ENCODE data around the gene VPS35. TPM values are rescaled to one million over a fixed set of nuclear protein-coding genes. Genes with fewer than 3 reads are reported as not detected.
"Not testable (repeated sequence)": the region's sequence is repeated elsewhere in the genome, so short reads cannot be mapped to it uniquely, and the experiment has no call there.

VPS35 gene
- total RNA-seq, 6 experiments from 2014 or later: 86.6 to 113 (median 100) TPM

DNA sequence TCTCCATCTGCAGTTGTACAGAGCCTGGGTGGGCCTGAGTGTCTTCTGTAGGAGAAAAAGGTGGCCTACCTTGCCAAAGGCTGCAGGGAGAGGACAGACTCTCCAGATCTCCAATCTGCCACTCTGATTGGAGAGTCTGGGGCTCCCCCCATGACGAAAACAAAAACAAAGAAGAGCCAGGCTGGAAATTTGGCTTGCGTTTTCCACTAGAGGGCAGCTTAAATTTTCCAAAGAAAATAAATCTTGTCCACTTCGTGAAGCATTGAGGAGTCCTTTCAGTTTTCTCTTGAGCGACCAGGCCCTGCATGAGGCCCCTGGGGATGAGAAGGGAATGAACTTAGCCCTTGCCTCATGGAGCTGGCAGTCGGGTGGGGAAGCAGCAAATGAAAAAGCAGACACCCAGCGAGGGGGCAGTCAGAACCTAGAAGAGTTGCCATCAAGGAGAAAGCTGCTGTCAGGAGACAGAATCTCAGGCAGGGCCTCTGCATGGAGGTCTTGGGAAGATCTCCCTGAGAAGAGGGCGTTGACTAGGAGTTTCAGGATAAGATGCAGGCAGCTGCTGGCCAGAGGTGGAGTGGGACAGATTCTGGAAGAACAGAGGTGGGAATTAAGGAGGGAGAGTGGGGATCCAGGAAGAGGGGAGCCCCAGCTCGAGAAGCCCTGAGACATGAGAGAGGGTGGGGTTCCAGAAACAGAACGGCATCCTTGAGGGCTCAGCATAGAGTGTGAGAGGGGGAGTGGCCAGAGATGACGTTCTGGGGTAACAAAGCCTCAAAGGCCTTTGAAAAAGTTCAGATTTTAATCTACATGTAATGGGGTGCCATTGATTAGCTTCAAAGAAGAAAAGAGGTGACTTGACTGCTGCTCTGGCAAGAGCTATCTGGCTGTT lies 59.4 kb downstream of the VPS35 start:
- Mint-ChIP-seq H3K4me3 (peak overlapping the region; percentile 84), H3K4me1 (ENCODE audit: low read depth) (peaks cover 23% of the 10 kb centered on the region), H3K27ac (peak overlapping the region; percentile 89), H3K27me3 (ENCODE audit: insufficient read depth) (peaks cover 7% of the 10 kb centered on the region), H3K9me3 (no peaks in the 10 kb centered on the region), H3K36me3 (ENCODE audit: low read depth) (no peaks in the 10 kb centered on the region)
- TF ChIP-seq, protein P1, sequence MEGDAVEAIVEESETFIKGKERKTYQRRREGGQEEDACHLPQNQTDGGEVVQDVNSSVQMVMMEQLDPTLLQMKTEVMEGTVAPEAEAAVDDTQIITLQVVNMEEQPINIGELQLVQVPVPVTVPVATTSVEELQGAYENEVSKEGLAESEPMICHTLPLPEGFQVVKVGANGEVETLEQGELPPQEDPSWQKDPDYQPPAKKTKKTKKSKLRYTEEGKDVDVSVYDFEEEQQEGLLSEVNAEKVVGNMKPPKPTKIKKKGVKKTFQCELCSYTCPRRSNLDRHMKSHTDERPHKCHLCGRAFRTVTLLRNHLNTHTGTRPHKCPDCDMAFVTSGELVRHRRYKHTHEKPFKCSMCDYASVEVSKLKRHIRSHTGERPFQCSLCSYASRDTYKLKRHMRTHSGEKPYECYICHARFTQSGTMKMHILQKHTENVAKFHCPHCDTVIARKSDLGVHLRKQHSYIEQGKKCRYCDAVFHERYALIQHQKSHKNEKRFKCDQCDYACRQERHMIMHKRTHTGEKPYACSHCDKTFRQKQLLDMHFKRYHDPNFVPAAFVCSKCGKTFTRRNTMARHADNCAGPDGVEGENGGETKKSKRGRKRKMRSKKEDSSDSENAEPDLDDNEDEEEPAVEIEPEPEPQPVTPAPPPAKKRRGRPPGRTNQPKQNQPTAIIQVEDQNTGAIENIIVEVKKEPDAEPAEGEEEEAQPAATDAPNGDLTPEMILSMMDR (IDR thresholded peaks at IDR 0.05): peak; percentile 78
- peak; percentile 74 for DNase-seq

DNA sequence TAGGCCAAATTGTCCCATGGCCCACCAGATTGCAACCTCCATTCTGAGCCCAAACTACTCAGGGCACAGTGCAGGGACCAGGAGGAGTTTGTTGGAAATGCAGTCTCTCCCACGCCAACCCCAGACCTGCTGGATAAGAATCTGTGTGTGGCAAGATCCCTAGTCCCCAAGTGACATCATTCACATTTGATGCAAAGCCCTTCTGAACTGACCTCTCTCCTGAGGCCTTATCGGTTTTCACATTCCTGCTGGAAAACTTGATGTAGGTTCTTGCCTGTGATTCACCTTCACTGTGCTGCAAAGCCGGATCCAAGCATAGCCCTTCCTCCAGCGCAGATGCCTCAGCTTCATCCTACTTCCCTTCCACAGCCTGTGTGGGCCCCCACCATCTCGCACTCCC lies 61.2 kb downstream of the VPS35 start:
- no peak for DNase-seq
- Mint-ChIP-seq H3K4me1 (ENCODE audit: low read depth) (peaks cover 24% of the 10 kb centered on the region), H3K27ac (no peak overlapping the region), H3K36me3 (ENCODE audit: low read depth) (no peaks in the 10 kb centered on the region), H3K9me3 (no peaks in the 10 kb centered on the region), H3K4me3 (no peak overlapping the region), H3K27me3 (ENCODE audit: insufficient read depth) (peaks cover 7% of the 10 kb centered on the region)
- TF ChIP-seq, protein P1 (IDR thresholded peaks at IDR 0.05): no peak

DNA sequence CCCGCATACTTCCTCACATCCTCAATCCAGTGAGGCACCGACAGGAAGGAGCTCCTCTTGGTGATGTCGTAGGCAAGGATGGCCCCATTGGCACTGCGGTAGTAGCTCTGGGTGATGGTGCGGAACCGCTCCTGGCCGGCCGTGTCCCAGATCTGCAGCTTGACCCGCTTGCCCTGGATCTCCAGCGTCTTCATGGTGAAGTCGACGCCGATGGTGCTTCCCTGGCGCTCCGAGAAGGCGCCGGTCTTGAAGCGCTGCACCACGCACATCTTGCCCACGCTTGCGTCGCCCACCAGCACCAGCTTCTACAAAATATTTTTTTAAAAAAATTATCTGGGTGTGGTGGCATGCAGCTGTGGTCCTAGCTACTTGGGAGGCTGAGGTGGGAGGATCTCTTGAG lies 62.3 kb downstream of the VPS35 start:
- H3K4me1 Mint-ChIP-seq (ENCODE audit: low read depth): peaks cover 27% of the 10 kb centered on the region
- DNase-seq; H3K27me3 Mint-ChIP-seq (ENCODE audit: insufficient read depth); H3K36me3 Mint-ChIP-seq (ENCODE audit: low read depth); H3K4me3 Mint-ChIP-seq; H3K9me3 Mint-ChIP-seq; H3K27ac Mint-ChIP-seq: not testable (repeated sequence)

DNA sequence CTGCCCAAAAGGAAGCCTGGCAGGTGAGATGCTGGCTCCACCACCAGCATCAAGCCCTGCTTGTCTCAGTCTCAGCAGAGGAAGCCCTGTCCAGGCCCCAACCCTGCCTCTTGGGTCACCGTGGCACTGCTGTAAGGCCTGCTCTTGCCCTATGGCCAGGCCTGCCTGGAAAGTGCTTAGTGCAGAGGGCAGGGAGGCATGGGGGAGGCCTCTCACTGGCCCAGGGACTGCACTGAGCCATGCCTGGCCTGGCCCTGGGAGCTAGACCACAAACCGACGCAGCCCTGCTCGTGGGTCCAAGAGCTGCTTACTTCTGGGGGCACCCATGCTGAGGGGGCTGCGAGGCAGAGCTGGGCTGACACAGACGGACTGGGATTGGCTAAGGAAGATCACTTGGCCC lies 64.1 kb downstream of the VPS35 start:
- not testable (repeated sequence) for DNase-seq; H3K27me3 Mint-ChIP-seq (ENCODE audit: insufficient read depth); H3K27ac Mint-ChIP-seq; H3K9me3 Mint-ChIP-seq; H3K4me3 Mint-ChIP-seq; H3K36me3 Mint-ChIP-seq (ENCODE audit: low read depth)
- H3K4me1 Mint-ChIP-seq (ENCODE audit: low read depth): peaks cover 36% of the 10 kb centered on the region

DNA sequence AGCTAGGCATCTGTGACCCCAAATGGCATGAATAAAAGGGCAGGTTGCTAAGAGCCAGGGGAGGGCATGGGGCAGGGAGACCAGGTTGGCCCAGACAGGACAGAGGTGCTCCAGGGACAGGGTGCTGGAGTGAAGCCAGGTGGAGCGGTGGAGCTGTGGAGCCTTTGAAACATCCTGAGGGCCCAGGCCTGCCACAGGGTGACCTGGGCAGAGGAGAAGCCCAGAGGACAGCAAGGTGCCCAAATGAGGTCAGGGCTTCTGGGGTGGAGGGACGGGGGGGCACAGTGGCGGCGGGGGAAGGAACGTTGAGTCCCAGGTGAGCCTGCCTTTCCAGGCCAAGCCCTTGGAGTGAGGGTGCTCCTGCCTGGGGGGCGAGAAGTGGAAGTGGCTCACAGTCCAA lies 65.3 kb downstream of the VPS35 start:
- not testable (repeated sequence) for DNase-seq; H3K9me3 Mint-ChIP-seq; H3K27ac Mint-ChIP-seq; H3K4me3 Mint-ChIP-seq; H3K36me3 Mint-ChIP-seq (ENCODE audit: low read depth); H3K27me3 Mint-ChIP-seq (ENCODE audit: insufficient read depth)
- peaks cover 33% of the 10 kb centered on the region for H3K4me1 Mint-ChIP-seq (ENCODE audit: low read depth)

DNA sequence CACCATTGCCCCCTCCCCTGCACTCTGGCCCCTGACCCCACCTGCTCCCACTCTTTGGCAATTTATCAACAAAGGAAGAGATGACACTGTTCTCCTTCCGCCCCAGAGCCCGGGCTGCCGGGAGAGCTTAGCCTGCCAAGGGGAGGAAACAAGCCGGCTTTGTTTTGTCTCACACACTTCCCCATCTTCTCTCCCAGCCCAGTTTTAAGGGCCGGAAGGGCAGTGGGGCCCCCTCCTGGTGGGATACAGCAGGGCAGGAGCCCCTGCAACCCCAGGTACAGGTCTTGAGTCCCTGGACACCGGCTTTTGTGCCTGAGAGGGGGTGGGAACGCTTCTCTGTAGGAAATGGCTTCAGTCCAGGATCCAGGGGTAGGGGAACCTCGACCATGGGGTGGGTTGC lies 65.7 kb downstream of the VPS35 start:
- H3K9me3 Mint-ChIP-seq; H3K4me3 Mint-ChIP-seq; H3K36me3 Mint-ChIP-seq (ENCODE audit: low read depth); H3K27ac Mint-ChIP-seq; DNase-seq; H3K27me3 Mint-ChIP-seq (ENCODE audit: insufficient read depth): not testable (repeated sequence)
- H3K4me1 Mint-ChIP-seq (ENCODE audit: low read depth): peaks cover 36% of the 10 kb centered on the region

DNA sequence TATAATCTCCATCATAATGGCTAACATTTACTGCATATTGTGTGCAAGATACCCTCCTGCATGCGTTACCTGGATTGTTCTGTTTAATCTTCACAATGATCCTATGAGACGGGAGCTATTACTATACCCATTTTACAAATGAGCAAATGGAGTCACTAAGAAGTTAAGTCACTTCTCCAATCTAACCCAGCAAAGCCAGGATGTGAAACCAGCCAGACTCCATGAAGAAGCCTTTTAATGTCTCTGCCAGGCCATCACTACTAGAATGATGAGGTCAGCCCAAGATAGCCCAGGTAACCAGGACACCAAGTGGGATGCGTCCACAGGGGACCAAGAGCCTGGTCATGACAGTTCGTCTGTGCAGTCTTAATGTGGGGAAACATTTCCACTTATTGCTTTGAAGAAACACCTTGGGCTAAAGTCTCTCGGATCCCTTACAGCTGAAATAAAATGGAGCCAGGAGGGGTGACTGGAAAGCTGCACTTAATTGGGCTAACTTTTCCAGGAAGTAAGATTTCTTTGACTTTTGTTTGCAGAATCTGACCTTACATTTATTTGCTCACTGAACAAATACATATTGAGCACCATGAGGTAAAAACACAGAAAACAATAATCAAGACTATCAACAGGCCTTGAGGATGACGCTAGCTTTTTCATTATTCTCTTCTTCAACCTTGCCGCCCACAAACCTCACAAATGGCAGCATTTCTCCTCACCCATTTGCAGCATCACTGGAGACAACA lies 66.9 kb downstream of the VPS35 start:
- Mint-ChIP-seq H3K4me3 (peak overlapping the region; percentile 96), H3K4me1 (ENCODE audit: low read depth) (peaks cover 36% of the 10 kb centered on the region), H3K27ac (peak overlapping the region; percentile 92), H3K27me3 (ENCODE audit: insufficient read depth) (no peaks in the 10 kb centered on the region), H3K9me3 (no peaks in the 10 kb centered on the region), H3K36me3 (ENCODE audit: low read depth) (no peaks in the 10 kb centered on the region)
- TF ChIP-seq, protein P1 (IDR thresholded peaks at IDR 0.05): no peak
- DNase-seq: no peak

All from HFFc6 (cell line).